ENCODE data around the gene PCGF1.
"Not testable (repeated sequence)": the region's sequence is repeated elsewhere in the genome, so short reads cannot be mapped to it uniquely, and the experiment has no call there.

PCGF1 gene

GRCh38 chr2:74489906-74490305 lies 17.6 kb downstream of the PCGF1 start:
- no peak for ATAC-seq
- TF ChIP-seq CREB5 (CRISPR knock-in tag; IDR thresholded peaks at IDR 0.05; ENCODE audit: low read depth) (no peak), ZFP3 (CRISPR knock-in tag; IDR thresholded peaks at IDR 0.05) (no peak)

- TF ChIP-seq ZNF8 (CRISPR knock-in tag; IDR thresholded peaks at IDR 0.05) (no peak), TSHZ2 (CRISPR knock-in tag; IDR thresholded peaks at IDR 0.05) (no peak), PATZ1 (CRISPR knock-in tag; IDR thresholded peaks at IDR 0.05; ENCODE audit: borderline replicate concordance) (no peak)
- no peak for ATAC-seq
Observed at GRCh38 chr2:74488643-74489481, 18.6 kb downstream of the PCGF1 start.

GRCh38 chr2:74486141-74486540 lies 21.4 kb downstream of the PCGF1 start:
- TF ChIP-seq TSHZ2 (CRISPR knock-in tag; IDR thresholded peaks at IDR 0.05) (no peak), PATZ1 (CRISPR knock-in tag; IDR thresholded peaks at IDR 0.05; ENCODE audit: borderline replicate concordance) (no peak), SNAI2 (CRISPR knock-in tag; IDR thresholded peaks at IDR 0.05) (no peak), ESRRG (CRISPR knock-in tag; IDR thresholded peaks at IDR 0.05) (no peak), OSR1 (CRISPR knock-in tag; IDR thresholded peaks at IDR 0.05) (no peak), CSDC2 (CRISPR knock-in tag; IDR thresholded peaks at IDR 0.05) (no peak), ZNF565 (CRISPR knock-in tag; conservative IDR thresholded peaks at IDR 0.05; ENCODE audit: low read depth) (no peak), CSRNP3 (CRISPR knock-in tag; IDR thresholded peaks at IDR 0.05) (no peak)
- ATAC-seq = no peak

GRCh38 chr2:74483675-74484164 lies 23.8 kb downstream of the PCGF1 start:
- not testable (repeated sequence) for ATAC-seq

All from SK-N-SH treated with all-trans-retinoic acid at 6 μM for 48 hours (cell line).